ENCODE measurements around the gene TROAP. TPM values are rescaled to one million over a fixed set of nuclear protein-coding genes. Genes with fewer than 3 reads are reported as not detected.
"Not testable (repeated sequence)": the region's sequence is repeated elsewhere in the genome, so short reads cannot be mapped to it uniquely, and the experiment has no call there.

The TROAP gene
- polyA plus RNA-seq, 3 donors = 0.05 TPM; not detected in 2

- H3K27me3 ChIP-seq (ENCODE audit: control insufficient read depth in 2 of 2, insufficient read depth in 2 of 2, low read length in 2 of 2) = peaks cover 0 to under 1% of the 10 kb centered on the region in 2 donors
- Mint-ChIP-seq H3K27me3 (ENCODE audit: low read depth in 3 of 3) (peaks cover 6 to 17% (median 15%) of the 10 kb centered on the region in 3 donors), H3K36me3 (no peaks in the 10 kb centered on the region), H3K4me1 (no peaks in the 10 kb centered on the region), H3K27ac (no peak overlapping the region), H3K9me3 (peaks cover 0 to 2% (median 0%) of the 10 kb centered on the region in 7 donors), H3K4me3 (no peak overlapping the region)
- H3K4me1 ChIP-seq (ENCODE audit: control insufficient read depth in 1 of 2, insufficient read depth in 2 of 2, low read length in 2 of 2) = no peaks in the 10 kb centered on the region
- DNase-seq = no peak
- no peak overlapping the region for H2AFZ ChIP-seq (ENCODE audit: insufficient read depth, low read depth, low read length, poor library complexity, severe bottlenecking)
- WGBS (ENCODE audit: insufficient coverage) = no CpG with 5 or more reads among the region's 1 CpG
- H3K9ac ChIP-seq (ENCODE audit: insufficient read depth, low read length, poor library complexity, severe bottlenecking) = no peak overlapping the region
- H3K4me2 ChIP-seq (replicated peaks; ENCODE audit: extremely low read depth, low read length, poor library complexity, severe bottlenecking) = no peak overlapping the region
- no peaks in the 10 kb centered on the region for H4K20me1 ChIP-seq (ENCODE audit: insufficient read depth, low read length)
- TF ChIP-seq, protein P1, sequence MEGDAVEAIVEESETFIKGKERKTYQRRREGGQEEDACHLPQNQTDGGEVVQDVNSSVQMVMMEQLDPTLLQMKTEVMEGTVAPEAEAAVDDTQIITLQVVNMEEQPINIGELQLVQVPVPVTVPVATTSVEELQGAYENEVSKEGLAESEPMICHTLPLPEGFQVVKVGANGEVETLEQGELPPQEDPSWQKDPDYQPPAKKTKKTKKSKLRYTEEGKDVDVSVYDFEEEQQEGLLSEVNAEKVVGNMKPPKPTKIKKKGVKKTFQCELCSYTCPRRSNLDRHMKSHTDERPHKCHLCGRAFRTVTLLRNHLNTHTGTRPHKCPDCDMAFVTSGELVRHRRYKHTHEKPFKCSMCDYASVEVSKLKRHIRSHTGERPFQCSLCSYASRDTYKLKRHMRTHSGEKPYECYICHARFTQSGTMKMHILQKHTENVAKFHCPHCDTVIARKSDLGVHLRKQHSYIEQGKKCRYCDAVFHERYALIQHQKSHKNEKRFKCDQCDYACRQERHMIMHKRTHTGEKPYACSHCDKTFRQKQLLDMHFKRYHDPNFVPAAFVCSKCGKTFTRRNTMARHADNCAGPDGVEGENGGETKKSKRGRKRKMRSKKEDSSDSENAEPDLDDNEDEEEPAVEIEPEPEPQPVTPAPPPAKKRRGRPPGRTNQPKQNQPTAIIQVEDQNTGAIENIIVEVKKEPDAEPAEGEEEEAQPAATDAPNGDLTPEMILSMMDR (IDR thresholded peaks at IDR 0.05) = no peak
- intact Hi-C loops (cut with micrococcal nuclease) = no loop called here
- no peak overlapping the region for H3K4me3 ChIP-seq (replicated peaks in 1 of 3; ENCODE audit: low read depth in 2 of 3, low read length in 3 of 3)
- no peaks in the 10 kb centered on the region for H3K36me3 ChIP-seq (replicated peaks in 1 of 2; ENCODE audit: control insufficient read depth in 1 of 2, insufficient read depth in 2 of 2, low read length in 2 of 2)
- no peak overlapping the region for H3K27ac ChIP-seq (ENCODE audit: low read depth in 1 of 2, low read length in 2 of 2)
- no peaks in the 10 kb centered on the region for H3K79me2 ChIP-seq (ENCODE audit: insufficient read depth, low read length)
- no peaks in the 10 kb centered on the region for H3K9me3 ChIP-seq (replicated peaks in 1 of 2; ENCODE audit: control insufficient read depth in 1 of 2, insufficient read depth in 1 of 2, low read length in 2 of 2)
These were observed 8.2 kb upstream of the TROAP start for GRCh38 chr12:49314811-49315210.

GRCh38 chr12:49317118-49317517 lies 5.9 kb upstream of the TROAP start:
- H4K20me1 ChIP-seq (ENCODE audit: insufficient read depth, low read length); H2AFZ ChIP-seq (ENCODE audit: insufficient read depth, low read depth, low read length, poor library complexity, severe bottlenecking); H3K4me3 Mint-ChIP-seq; H3K9ac ChIP-seq (ENCODE audit: insufficient read depth, low read length, poor library complexity, severe bottlenecking); H3K36me3 ChIP-seq (replicated peaks in 1 of 2; ENCODE audit: control insufficient read depth in 1 of 2, insufficient read depth in 2 of 2, low read length in 2 of 2); H3K27ac Mint-ChIP-seq; H3K79me2 ChIP-seq (ENCODE audit: insufficient read depth, low read length); H3K27me3 ChIP-seq (ENCODE audit: control insufficient read depth in 2 of 2, insufficient read depth in 2 of 2, low read length in 2 of 2); intact Hi-C loops (cut with micrococcal nuclease); H3K4me1 ChIP-seq (ENCODE audit: control insufficient read depth in 1 of 2, insufficient read depth in 2 of 2, low read length in 2 of 2); H3K36me3 Mint-ChIP-seq; H3K4me1 Mint-ChIP-seq; H3K9me3 ChIP-seq (replicated peaks in 1 of 2; ENCODE audit: control insufficient read depth in 1 of 2, insufficient read depth in 1 of 2, low read length in 2 of 2); H3K9me3 Mint-ChIP-seq; H3K27ac ChIP-seq (ENCODE audit: low read depth in 1 of 2, low read length in 2 of 2); DNase-seq; H3K4me3 ChIP-seq (replicated peaks in 1 of 3; ENCODE audit: low read depth in 2 of 3, low read length in 3 of 3); H3K4me2 ChIP-seq (replicated peaks; ENCODE audit: extremely low read depth, low read length, poor library complexity, severe bottlenecking): not testable (repeated sequence)
- H3K27me3 Mint-ChIP-seq (ENCODE audit: low read depth in 3 of 3) = peaks cover 6 to 15% (median 13%) of the 10 kb centered on the region in 3 donors
- WGBS (ENCODE audit: insufficient coverage) = 100% methylated on average over 4 of the region's 10 CpGs

GRCh38 chr12:49320411-49321103 lies 2.5 kb upstream of the TROAP start:
- H3K9me3 Mint-ChIP-seq; H3K36me3 ChIP-seq (replicated peaks in 1 of 2; ENCODE audit: control insufficient read depth in 1 of 2, insufficient read depth in 2 of 2, low read length in 2 of 2); H2AFZ ChIP-seq (ENCODE audit: insufficient read depth, low read depth, low read length, poor library complexity, severe bottlenecking); H3K4me3 ChIP-seq (replicated peaks in 1 of 3; ENCODE audit: low read depth in 2 of 3, low read length in 3 of 3); H4K20me1 ChIP-seq (ENCODE audit: insufficient read depth, low read length); H3K27ac ChIP-seq (ENCODE audit: low read depth in 1 of 2, low read length in 2 of 2); H3K4me2 ChIP-seq (replicated peaks; ENCODE audit: extremely low read depth, low read length, poor library complexity, severe bottlenecking); H3K9me3 ChIP-seq (replicated peaks in 1 of 2; ENCODE audit: control insufficient read depth in 1 of 2, insufficient read depth in 1 of 2, low read length in 2 of 2); intact Hi-C loops (cut with micrococcal nuclease); H3K36me3 Mint-ChIP-seq; DNase-seq; H3K9ac ChIP-seq (ENCODE audit: insufficient read depth, low read length, poor library complexity, severe bottlenecking); H3K27me3 ChIP-seq (ENCODE audit: control insufficient read depth in 2 of 2, insufficient read depth in 2 of 2, low read length in 2 of 2): not testable (repeated sequence)
- WGBS (ENCODE audit: insufficient coverage) = 96% methylated on average over 8 of the region's 9 CpGs
- peak overlapping the region in 1 of 7 donors; percentile 64 for H3K27ac Mint-ChIP-seq
- H3K27me3 Mint-ChIP-seq (ENCODE audit: low read depth in 3 of 3) = peaks cover 7 to 11% (median 8%) of the 10 kb centered on the region in 3 donors
- H3K4me1 Mint-ChIP-seq = peaks cover 21% of the 10 kb centered on the region
- Histone ChIP-seq H3K4me1 (ENCODE audit: control insufficient read depth in 1 of 2, insufficient read depth in 2 of 2, low read length in 2 of 2) (peaks cover 17 to 21% of the 10 kb centered on the region in 2 donors), H3K79me2 (ENCODE audit: insufficient read depth, low read length) (peaks cover 19% of the 10 kb centered on the region)
- peak overlapping the region in 1 of 2 donors; percentile 37 for H3K4me3 Mint-ChIP-seq

Measured in CD14-positive monocyte (primary cell).